A673 (cell line): ENCODE data around the gene PSMG3.

ENCODE experiments used
- CTCF ChIP-seq: fragments of 300-800, 200-600 bp; sonication (generic); conservative IDR thresholded peaks from 2 replicates; pipeline ENCODE4 v1.5.1; 2017; ENCODE audit warnings: low read depth, mild to moderate bottlenecking, antibody characterized with exemption, low read length, moderate library complexity, mixed read lengths
- EZH2 ChIP-seq: fragments of 200-600 bp; sonication (generic); IDR thresholded peaks from 2 replicates; pipeline ENCODE4 v1.6.1; 2017; ENCODE audit warnings: borderline replicate concordance, low read depth, mild to moderate bottlenecking, mixed read lengths, antibody characterized with exemption, low read length; ENCODE audit not compliant: poor library complexity, severe bottlenecking

GRCh38 chr7:1588978-1589377 lies 19.1 kb upstream of the PSMG3 start:
- TF ChIP-seq CTCF, result no peak
- TF ChIP-seq EZH2, result no peak
